Measurements from ENCODE around the gene OXNAD1.

The OXNAD1 gene

DNA sequence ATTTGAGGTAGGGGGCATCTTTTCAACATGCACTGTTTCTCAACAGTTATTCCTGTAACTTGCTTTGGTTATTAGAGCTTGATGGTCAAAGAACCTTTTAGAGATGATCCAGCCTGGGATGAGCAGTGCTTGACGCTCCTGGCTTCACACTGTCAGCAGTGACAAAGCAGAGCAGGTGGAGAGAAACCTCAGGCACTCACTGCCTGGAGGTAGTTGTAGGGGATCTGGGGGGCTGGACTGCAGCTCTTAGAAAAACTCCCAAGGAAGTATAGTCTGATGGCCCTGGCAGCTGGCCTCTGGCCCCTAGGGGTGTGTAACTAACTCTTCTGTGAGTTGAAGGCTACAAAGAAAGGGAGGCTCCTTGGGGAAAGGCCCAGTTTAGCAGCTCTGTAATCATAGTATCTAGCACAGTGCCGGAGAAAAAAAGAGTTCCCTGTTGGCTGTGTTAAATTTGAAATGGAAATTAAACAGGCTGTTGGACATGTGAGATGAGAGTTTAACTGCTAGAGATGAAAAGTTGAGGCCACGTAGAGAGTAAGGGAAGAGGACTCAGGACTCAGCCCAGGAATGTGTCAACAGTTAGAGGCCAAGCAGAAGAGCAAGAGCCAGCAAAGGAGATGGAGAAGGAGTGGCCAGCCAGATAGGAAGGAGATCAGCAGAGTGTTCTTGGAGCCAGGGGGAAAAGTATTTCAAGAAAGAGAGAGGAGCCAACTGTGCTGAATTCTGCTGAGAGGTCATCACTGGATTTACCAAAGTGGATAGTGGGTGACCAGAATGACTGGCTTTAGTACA is 14.2 kb downstream of the OXNAD1 start:
- no peak for DNase-seq

DNA sequence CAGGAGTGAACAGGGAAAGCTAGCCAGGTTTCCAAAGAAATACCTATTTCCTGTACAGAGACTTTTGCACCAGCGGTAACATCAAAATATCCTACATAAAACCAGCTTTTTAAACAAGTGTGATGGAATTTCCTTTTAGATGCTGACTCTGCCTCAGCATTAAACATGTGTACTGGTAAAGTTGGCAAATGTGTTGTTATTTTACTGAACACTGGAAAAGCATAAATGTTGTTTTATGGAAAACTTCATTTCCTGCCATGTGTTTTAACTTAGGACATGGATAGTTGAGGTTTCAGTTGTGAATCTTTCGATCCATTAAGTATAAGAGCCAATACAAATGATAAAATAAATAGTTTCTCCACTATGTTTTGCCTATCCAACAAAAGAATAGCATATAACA is 15.7 kb downstream of the OXNAD1 start:
- DNase-seq: no peak

DNA sequence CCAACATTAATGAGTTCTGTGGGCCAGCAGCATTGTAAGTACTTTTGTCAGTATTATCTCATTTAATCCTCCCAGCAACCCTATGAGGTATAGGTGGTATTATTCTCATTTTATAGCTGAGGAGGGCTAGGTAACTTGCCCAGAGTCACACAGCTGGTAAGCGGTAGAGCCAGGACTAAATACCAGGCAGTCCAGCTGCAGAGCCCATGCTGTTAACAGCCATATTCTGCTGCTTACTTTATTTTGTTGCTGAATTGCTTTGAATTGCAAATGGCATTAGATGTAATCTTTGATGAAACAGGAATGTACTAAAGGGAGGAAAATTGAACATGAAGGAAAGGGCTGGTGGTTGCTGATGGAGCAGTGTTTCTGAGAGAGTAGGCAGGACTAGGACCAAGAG is 19.6 kb downstream of the OXNAD1 start:
- no peak for DNase-seq

DNA sequence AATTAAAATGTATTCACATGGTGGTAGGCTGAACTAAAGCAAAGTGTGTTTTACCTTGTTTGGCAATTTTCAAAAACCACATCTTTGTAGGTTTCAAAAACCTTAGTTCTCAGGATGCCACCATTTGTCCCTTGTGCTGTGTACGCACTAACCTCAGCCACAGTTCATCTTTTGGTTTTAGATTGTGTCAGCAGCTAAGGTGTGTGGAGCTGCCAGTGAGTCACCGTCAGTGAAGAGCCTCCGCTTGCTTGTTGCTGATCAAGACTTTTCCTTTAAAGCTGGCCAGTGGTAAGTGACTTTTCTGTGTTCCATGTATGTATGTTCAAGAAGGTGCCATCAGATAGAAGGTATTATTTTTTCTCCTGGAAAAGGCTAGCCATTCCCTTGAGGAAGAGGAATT is 21.1 kb downstream of the OXNAD1 start:
- no peak for DNase-seq

DNA sequence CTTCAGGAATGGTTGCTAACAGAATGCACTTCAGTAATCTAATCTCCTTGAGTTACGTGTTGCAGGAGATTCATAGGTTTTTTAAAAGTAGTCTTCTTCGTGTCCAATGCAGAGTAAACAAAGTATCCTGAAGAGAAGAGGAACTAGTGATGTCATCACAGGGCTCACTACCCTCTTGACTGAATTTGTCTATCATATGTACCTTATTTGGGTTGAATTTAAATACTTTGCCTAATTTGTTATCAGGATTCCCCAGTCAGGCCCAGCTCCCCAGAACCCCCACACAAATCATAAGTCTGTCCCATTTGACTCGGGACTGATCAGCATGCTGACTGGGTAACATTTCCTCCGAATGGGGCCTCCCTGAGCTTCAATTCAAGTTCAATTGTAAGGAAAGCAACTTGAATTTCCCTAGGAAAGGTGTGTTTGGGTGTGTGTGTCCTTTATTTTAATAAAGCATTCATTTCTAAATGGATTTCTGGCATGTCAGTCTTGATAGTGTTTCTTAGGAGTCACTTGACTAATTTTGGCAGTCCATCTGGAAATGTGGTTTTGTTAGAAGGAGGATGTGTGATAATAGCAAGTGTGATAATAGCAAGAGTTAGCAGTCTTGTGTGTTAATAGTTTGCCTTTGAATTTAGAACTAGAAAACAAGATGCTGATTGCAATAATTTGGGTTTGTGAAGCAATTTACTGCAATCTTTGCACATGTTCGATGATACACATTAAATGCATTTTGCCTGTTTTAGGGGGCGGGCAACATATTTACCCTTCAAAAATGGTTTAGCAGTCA is 21.9 kb downstream of the OXNAD1 start:
- DNase-seq: no peak

DNA sequence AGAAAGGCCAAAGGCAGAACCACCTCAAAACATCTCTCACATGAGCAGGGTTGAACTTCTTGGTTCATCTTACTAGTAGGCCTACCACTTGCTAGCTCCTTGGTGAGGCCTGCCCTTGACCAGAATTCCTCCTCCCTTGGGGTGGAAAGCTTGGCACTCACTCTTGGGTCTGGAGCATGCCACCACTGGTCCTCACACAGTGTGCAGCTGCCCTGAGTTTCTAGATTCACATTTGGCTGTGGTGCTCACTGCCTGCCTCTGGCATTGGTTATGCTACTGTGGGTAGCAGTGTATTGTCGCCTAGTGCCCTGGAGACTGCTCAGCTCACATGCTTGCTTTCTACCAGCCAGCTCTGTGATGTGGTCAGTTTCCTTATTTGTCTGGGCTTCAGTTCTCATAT is 23.7 kb downstream of the OXNAD1 start:
- no peak for DNase-seq

DNA sequence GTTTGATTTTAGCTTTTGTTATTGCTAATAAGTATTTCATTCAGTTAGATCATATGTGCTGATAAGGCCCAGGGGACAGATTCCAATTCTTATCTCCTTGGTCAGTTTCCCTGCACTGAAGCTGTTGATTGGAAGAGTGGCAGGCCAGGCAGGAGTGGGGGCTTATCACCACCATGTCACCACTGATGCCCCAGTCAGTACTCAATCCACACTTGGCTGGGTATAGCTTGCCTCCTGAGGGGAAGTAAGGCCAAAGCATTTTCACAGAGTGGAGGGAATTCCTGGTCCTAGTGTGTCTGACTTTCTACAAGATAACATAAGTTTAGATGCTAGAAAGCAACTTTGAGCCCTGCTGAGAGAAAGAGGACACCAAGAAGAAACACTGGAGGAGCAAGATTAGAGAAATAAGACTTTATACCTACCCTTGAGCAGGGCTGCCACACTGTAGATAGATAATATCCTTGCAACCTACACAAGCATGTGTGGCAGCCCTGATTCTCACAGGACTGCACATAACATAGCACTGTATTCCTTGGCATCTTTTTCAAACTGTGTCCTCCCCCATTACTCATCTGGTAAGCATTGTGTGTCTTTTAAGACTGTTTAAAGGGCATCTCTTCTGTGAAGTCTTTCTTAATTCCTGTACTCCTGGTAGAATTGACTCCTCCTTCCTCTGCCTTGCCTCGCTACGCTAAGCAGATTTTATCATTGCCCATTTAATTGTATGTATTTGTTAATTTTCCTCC is 24.3 kb downstream of the OXNAD1 start:
- DNase-seq: no peak

DNA sequence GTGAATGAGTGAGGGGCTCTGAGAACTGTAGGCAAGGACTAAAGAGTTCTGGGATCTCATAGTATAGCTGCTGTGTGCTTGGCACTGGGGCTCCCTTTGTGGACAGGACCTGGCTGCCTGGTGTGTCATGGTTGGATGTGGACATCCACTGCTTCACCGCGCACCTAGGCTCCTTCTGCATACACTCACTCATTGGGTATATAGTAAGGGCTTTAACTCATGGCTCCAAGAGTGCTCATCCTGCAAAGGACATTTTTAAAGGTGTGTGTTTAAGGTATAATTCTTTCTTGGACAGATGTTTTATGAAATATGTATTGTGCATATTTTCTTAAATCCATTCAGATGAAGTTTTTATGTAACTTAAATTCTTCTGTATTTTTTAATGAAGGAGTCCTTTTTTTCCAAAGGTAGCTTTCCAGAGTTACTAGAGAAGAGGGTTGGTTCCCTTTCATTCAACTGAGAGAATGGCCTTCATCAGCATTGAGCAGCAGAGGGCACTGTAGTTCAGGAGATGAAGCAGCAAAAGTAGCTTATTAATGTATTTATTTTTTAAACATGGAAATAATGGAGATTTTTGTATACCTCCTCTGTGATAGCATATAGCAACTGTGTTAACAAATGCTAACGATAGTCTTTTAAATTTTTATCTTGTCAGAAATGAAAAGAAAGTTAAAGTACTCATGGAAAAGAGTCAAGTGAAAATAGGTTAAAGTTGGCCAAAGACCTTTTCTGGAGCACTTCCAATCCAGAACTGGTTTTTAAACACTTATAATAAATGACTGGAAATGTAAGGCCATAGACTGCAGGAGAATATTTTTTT is 25.2 kb downstream of the OXNAD1 start:
- no peak for DNase-seq

DNA sequence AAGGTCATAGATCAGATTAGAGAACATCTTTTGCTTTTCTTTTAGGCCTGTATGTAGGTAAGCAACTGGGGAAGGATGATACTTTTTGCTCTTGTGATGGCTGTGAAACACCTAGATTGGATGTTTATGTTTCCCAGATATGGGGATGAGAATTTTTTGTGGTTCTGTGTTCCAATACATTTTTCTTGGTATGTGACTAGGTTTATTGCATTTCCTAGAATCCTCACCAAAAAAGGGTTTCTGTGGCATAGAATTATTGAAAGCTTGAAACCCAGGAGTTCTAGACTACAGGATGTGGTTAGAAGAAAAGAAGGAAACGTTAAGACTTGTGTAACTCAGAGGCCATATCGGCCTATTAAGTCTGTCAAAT is 25.8 kb downstream of the OXNAD1 start:
- no peak for DNase-seq

DNA sequence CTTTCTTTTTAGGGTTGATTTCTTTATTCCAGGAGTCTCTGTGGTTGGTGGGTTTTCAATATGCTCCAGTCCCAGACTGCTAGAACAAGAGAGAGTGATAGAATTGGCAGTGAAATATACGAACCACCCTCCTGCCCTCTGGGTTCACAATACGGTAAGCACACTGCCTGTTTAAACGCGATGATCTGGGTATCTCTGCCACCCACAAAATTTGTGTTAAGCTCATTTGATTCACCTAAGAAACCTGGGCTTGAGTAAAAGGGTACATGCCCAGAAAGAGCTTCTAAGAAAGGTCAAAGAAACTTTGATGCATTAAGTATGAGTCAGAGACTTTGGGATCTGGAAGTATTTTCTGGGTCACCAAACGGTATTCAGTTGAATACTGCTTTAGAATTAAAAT is 29.8 kb downstream of the OXNAD1 start:
- no peak for DNase-seq

DNA sequence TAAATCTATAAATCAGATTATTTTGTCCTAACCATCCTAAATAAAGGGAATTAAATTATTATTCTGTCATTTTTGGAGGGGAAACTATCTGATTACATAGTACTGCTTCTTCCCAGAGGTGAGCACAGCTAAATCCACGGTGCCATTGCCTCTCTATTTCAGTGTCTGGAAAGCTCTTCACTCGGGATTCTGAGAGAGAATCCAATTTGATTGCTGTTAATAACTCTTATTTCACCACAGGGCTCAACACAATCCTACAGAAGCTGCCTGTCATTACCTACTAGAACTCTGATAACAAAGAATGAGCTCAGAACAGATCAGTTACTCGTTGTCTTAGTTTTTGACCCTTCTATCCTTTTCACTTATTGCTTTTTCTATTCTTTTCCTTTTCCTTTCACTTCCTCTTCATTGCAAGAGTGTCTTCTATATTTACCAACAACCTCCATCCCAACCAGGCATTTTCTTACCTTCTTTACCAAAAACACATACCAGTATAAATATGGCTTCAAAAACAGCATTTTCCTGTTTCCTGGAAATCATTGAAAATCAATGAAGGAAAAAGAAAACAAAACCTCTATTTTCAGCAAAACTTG is 30.4 kb downstream of the OXNAD1 start:
- no peak for DNase-seq

DNA sequence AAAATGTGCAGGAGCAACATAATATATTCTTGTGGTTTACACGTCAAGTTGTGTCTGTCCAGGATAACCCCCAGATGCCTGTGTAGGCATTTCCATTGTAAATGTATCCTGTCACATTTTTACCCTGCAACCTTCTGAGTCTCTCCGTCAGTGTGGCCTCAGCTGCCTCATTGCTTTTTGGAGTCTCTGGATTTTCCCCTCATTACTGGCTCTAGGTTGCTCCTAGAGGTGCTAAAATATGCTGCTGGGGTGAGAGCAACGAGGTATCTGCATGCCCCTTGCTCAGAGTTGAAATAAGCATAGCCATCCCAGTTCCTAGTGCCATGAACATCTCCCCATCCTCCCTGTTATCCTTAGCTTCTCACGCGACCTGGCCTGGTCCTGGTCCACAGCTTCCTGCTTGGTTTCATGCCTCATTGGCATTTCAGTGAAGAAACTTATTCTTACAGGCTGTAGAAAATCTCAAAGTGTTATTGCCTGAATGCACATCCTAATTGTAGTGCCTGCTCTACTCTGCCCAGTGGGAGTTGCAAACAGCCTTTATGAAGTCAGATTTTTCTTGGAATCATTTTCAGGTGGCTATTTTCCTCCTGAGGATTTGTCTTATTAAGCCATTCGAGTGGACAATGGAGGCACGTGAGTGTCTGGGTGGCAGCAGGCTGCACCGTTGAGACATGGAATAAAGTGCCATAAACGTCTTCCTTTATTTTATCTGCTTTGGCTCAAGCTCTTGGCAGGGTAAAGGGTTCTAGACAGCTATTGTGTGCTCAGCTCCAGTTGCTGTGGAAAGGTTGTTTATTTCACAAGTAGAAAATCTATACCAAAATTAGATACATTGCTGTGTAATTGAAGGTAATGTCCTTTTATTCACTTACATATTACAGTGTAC is 33.2 kb downstream of the OXNAD1 start:
- no peak for DNase-seq

DNA sequence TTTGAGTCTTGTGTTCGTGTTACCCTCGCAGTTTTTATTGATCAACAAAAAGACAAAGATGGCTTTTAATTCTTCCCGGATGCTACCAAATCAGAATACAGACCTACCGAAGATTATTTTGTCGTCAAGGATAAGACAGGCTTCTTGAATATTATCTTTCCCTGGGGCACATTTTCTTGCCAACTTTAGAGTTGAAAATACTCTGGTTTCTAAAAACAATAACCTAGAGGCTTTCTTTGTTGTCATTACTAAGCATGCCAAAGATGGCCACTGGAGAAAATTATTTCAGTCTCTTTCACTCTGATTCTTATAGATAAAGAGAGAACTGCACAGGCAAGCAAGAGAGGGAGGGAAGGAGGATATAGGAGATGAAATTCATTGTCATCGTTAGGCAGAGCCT is 33.9 kb downstream of the OXNAD1 start:
- no peak for DNase-seq

DNA sequence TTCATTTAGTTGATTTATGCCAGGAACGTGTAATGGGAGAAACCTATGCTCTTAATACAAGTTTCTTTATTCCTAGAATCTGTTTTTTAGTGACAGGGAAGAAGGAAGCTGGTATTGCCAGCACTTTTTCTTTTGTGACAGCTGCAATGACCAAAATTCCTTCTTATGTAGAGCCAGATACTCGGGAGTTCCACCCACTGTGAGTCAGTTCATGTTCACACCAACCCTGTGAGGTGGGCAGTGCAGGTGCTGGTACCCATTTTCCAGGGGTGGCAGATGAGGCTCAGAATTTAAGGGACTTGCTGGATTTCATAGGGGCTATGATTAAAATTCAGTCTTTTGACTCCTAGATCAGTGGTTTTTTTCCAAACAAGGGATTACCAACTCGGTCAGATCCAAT is 34.7 kb downstream of the OXNAD1 start:
- DNase-seq: no peak

DNA sequence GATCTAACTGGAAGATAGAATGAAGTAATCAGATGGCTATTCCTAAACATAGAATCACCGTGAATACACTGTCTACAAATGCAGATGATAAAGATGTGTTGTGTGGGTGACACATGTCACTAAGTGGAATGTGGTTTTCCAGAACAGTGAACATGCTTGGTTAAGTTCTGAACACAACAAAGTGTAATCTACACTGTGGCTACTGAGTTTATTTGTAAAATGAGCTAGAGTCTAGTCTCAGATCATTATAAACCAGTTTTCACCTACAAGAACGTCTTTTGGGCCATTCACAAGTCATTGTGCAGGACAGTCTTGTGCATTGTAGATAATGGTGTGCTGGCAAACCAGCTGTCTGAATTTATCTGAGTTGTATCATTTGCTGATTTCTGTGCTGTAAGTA is 35.3 kb downstream of the OXNAD1 start:
- DNase-seq: no peak

DNA sequence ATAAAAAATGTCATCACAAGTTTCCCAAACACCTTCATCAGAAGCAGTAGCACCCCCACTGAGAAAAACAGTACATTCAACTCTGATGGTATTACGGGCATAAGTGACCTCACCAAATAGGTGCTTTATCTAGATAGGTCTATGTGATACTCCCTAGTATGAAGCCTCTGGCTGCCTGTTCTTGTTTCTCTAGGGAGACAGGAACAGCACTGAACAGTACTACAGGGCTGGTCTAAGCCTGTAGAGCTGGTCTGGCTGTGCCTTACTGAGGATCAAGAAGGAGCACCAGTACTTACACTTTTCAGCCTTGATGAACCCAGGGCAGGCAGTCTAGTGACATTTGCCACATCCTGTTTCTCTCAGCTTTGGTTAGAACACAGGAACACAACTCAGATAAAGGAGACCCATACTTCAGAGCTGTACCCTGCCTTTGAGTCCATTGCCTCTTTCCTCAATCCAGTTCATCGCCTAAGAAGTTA is 35.9 kb downstream of the OXNAD1 start:
- DNase-seq: no peak

DNA sequence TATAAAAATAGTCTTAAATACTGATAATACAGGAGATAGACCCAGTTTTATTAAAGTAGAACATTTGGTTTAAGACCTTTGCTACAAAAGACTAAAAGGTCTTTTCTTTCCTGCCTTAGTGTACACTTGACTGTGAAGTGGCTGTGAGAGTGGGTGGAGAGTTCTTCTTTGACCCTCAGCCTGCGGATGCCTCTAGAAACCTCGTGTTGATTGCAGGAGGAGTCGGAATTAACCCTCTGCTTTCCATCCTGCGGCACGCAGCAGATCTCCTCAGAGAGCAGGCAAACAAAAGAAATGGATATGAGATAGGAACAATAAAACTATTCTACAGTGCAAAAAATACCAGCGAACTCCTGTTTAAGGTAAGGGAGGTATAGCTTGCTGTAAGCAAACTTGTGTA is 36.5 kb downstream of the OXNAD1 start:
- DNase-seq: no peak

DNA sequence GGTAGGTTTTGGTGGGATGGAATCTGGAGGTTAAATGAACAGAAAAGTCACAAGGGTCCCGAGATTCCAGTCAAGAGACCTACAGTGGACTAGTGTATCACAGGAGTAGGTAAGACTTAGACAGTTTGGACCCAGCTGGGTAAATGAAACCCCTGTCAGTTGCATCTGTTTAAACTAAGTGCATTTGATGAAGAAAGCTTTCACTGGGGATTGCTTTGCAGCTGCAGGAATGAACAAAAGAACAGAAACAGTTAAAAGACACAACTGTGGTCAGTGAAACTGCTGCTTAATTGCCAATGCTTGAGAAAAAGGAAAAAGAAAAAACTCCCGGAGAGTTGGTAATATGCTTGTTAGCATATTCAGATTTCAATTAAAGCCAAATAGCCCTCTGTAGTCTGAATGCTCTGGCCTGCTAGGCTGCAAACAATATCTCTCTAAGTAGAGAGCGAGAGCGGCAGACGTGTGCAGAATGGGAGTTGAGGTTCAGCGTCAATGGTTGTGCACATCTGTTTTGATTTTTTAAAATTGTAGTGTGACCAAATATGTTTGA is 37.1 kb downstream of the OXNAD1 start:
- DNase-seq: no peak

DNA sequence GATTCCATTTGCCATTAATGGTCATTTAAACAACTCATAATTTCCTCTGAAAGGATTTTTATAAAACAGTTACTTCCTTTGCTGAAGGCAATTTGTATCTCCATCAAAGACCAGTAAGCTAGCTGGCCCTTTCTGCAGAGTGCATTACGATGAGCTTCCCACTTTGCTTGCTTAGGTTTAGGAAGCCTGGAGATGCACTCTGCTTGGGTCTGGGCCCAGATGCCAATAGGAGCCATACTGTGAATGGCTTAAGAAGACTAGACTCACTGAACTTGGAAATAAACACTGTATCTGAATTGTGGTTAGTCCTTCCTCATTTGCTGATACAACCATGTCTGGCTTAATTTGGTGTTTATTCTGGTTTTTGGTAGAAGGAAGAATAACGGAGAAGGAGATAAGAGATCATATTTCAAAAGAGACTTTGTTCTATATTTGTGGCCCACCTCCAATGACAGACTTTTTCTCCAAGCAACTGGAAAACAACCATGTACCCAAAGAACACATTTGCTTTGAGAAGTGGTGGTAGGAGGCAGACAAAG is 38.1 kb downstream of the OXNAD1 start:
- DNase-seq: no peak
